CD4-positive, alpha-beta T cell (primary cell): ENCODE data around the gene GLDC. TPM values are rescaled to one million over a fixed set of nuclear protein-coding genes. Genes with fewer than 3 reads are reported as not detected.
"Not testable (repeated sequence)": the region's sequence is repeated elsewhere in the genome, so short reads cannot be mapped to it uniquely, and the experiment has no call there.

Source experiments
- ATAC-seq: fragments of 200-7000 bp; cut with Tn5 transposase; one replicate; pipeline ENCODE4 v1.10.0; 2022; ENCODE audit warnings: mild to moderate bottlenecking; ENCODE audit not compliant: poor library complexity
- CTCF ChIA-PET: fragments of 350-600 bp; sonication (Branson Sonifier 250); formaldehyde crosslinking; loops from one replicate; lab custom pipeline; 2021; ENCODE audit warnings: antibody characterized with exemption, inconsistent platforms; lab: Charles Lee
- POLR2A ChIA-PET: fragments of 350-600 bp; sonication (Branson Sonifier 250); formaldehyde crosslinking; loops from one replicate; lab custom pipeline; 2021; ENCODE audit warnings: antibody characterized with exemption, inconsistent platforms; lab: Charles Lee
- DNase-seq, 14 experiments: peaks; one replicate each; pipeline ENCODE4 v3.0.0-alpha.2; 2013 to 2020; ENCODE audit warnings: mixed read lengths in 2 of 14
- H3K27ac ChIP-seq, 2 donors: one replicate each; pipeline versions ENCODE4 v1.5.1 to v1.7.0; 2013; ENCODE audit warnings: low read length in 2 of 2, low read depth in 1 of 2, mild to moderate bottlenecking in 1 of 2
- H3K27me3 ChIP-seq, 2 experiments: 1 replicate in 1 of 2; 2 replicates in 1 of 2; pipeline versions ENCODE4 v1.6.1 to v1.7.0; 2013; ENCODE audit warnings: low read length in 2 of 2, control low read depth in 1 of 2, mild to moderate bottlenecking in 1 of 2, moderate library complexity in 1 of 2; ENCODE audit not compliant: insufficient read depth in 2 of 2, control insufficient read depth in 1 of 2
- H3K36me3 ChIP-seq: one replicate; pipeline ENCODE4 v1.6.1; 2013; ENCODE audit warnings: low read length, control low read depth; ENCODE audit not compliant: insufficient read depth
- H3K4me1 ChIP-seq: one replicate; pipeline ENCODE4 v1.6.1; 2013; ENCODE audit warnings: low read length, control low read depth; ENCODE audit not compliant: insufficient read depth
- H3K4me3 ChIP-seq: one replicate; pipeline ENCODE4 v1.5.1; 2013; ENCODE audit warnings: mild to moderate bottlenecking, low read length, moderate library complexity
- H3K9me3 ChIP-seq, 2 experiments: 1 replicate in 1 of 2; 2 replicates in 1 of 2; pipeline versions ENCODE4 v1.6.1 to v1.7.0; 2013; ENCODE audit warnings: low read length in 2 of 2, mild to moderate bottlenecking in 2 of 2, control low read depth in 1 of 2, moderate library complexity in 1 of 2; ENCODE audit not compliant: control insufficient read depth in 1 of 2, insufficient read depth in 1 of 2
- H3K27ac Mint-ChIP-seq: one replicate; pipeline ENCODE4 v1.8.0; 2020; ENCODE audit warnings: mixed read lengths
- H3K27me3 Mint-ChIP-seq: one replicate; pipeline ENCODE4 v1.8.0; 2021; ENCODE audit warnings: mixed read lengths
- H3K36me3 Mint-ChIP-seq: one replicate; pipeline ENCODE4 v1.8.0; 2021; ENCODE audit warnings: low read depth, mixed read lengths
- H3K4me1 Mint-ChIP-seq: one replicate; pipeline ENCODE4 v1.8.0; 2021; ENCODE audit warnings: low read depth, mixed read lengths
- H3K4me3 Mint-ChIP-seq: one replicate; pipeline ENCODE4 v1.8.0; 2020; ENCODE audit warnings: mild to moderate bottlenecking, mixed read lengths
- H3K9me3 Mint-ChIP-seq: one replicate; pipeline ENCODE4 v1.8.0; 2020; ENCODE audit warnings: mixed read lengths
- CTCF ChIP-seq: fragments of 200-600 bp; IDR thresholded peaks from one replicate; pipeline ENCODE4 v1.8.0; 2022; ENCODE audit warnings: antibody characterized with exemption, mild to moderate bottlenecking
- intact Hi-C, 2 experiments: fragments of 100-400 bp; cut with DNase I in 1 of 2; cut with micrococcal nuclease in 1 of 2; formaldehyde crosslinking; loops; one replicate each; pipeline versions ENCODE4 v1.15.1 to v1.9.0; 2023 to 2025; cut with DNase I, micrococcal nuclease
- total RNA-seq, 174 experiments: library from RNA in 2 of 174; stranded (reverse) in 2 of 174; gene quantifications; one replicate each; pipeline ENCODE4 v1.2.3 and lab custom pipeline; 2021 to 2026

Gene GLDC
- total RNA-seq, 2 experiments from 2014 or later = not detected

- H3K4me1 Mint-ChIP-seq = peaks cover 5% of the 10 kb centered on the region
- POLR2A ChIA-PET = interaction anchor here (2.1 kb wide), 1 partner anchor 102 kb away, joined by 6 read pairs; no protein-coding TSS in a partner anchor
- no peak overlapping the region for H3K27ac Mint-ChIP-seq
- H3K36me3 Mint-ChIP-seq = no peaks in the 10 kb centered on the region
- Histone ChIP-seq H3K36me3 (no peaks in the 10 kb centered on the region), H3K27me3 (no peaks in the 10 kb centered on the region), H3K9me3 (no peaks in the 10 kb centered on the region), H3K4me3 (no peak overlapping the region), H3K4me1 (no peaks in the 10 kb centered on the region), H3K27ac (no peak overlapping the region)
- peak overlapping the region; percentile 45 for H3K4me3 Mint-ChIP-seq
- intact Hi-C loops = loop anchor here in 1 of 2 experiments (2.0 kb wide), 1 partner anchor 72 kb away; no protein-coding TSS in a partner anchor
- CTCF ChIA-PET = no interaction called here
- peaks cover 28% of the 10 kb centered on the region for H3K27me3 Mint-ChIP-seq
- ATAC-seq (no peak), DNase-seq (no peak)
- TF ChIP-seq CTCF = no peak
- H3K9me3 Mint-ChIP-seq = no peaks in the 10 kb centered on the region
These were observed 9.5 kb upstream of the GLDC start for GRCh38 chr9:6655036-6655435.

GRCh38 chr9:6646293-6646636 is 736 bp upstream of the GLDC start:
- Histone ChIP-seq H3K4me1 (peaks cover 24% of the 10 kb centered on the region), H3K4me3 (peak overlapping the region; percentile 66), H3K27ac (no peak overlapping the region), H3K27me3 (peaks cover 30 to 35% of the 10 kb centered on the region in 2 experiments), H3K36me3 (no peaks in the 10 kb centered on the region), H3K9me3 (peaks cover 0 to 3% of the 10 kb centered on the region in 2 experiments)
- no peak for TF ChIP-seq CTCF
- H3K27me3 Mint-ChIP-seq = peaks cover 62% of the 10 kb centered on the region
- ChIA-PET CTCF (no interaction called here), POLR2A (interaction anchor here (0.7 to 2.1 kb wide), 3 partner anchors 36 to 657 kb away, joined by 3 to 13 read pairs (median 5); partner anchors contain the start of gene KDM4C)
- peak in 4 of 14 experiments; percentile 13 to 29 (median 18) for DNase-seq
- H3K36me3 Mint-ChIP-seq = no peaks in the 10 kb centered on the region
- ATAC-seq = no peak
- no peak overlapping the region for H3K27ac Mint-ChIP-seq
- peak overlapping the region; percentile 87 for H3K4me3 Mint-ChIP-seq
- no peaks in the 10 kb centered on the region for H3K9me3 Mint-ChIP-seq
- H3K4me1 Mint-ChIP-seq = peaks cover 22% of the 10 kb centered on the region
- intact Hi-C loops = no loop called here

DNA sequence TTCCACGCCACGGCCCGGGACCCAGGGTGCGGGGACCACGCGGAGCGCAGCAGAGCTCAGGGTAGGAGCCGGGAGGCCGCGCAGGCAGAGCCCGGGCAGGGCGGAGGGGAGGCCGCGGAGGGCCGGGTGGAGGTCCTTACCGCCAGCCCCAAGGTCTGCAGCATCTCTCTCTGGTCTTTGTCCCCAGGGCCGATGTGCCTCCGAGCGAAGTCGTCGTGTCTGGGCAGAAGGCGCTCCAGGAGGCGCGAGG is 499 bp downstream of the GLDC start:
- peaks cover 74% of the 10 kb centered on the region for H3K27me3 Mint-ChIP-seq
- H3K27ac Mint-ChIP-seq, H3K36me3 ChIP-seq, H3K9me3 ChIP-seq, H3K27ac ChIP-seq, H3K9me3 Mint-ChIP-seq, intact Hi-C loops, H3K36me3 Mint-ChIP-seq: not testable (repeated sequence)
- ChIA-PET CTCF (interaction anchor here (0.6 kb wide), 1 partner anchor 158 kb away, joined by 3 read pairs; no protein-coding TSS in a partner anchor), POLR2A (interaction anchor here (1.1 to 1.2 kb wide), 2 partner anchors 112 to 232 kb away, joined by 3 to 4 read pairs; partner anchors contain the start of gene UHRF2)
- H3K4me1 ChIP-seq = peaks cover 24% of the 10 kb centered on the region
- peak overlapping the region; percentile 63 for H3K4me3 Mint-ChIP-seq
- peak overlapping the region; percentile 34 for H3K4me3 ChIP-seq
- peaks cover 22% of the 10 kb centered on the region for H3K4me1 Mint-ChIP-seq
- H3K27me3 ChIP-seq = peaks cover 34 to 47% of the 10 kb centered on the region in 2 experiments
- DNase-seq (peak in 6 of 14 experiments; percentile 4 to 36 (median 21)), ATAC-seq (peak; percentile 56)
